Esophagus mucosa (tissue), 1 donor: ENCODE measurements around the gene ADCY9. TPM values are rescaled to one million over a fixed set of nuclear protein-coding genes. Genes with fewer than 3 reads are reported as not detected.
A peak's percentile ranks its signal among the peaks of the same experiment; 100 is the strongest.

ENCODE experiments used
- ATAC-seq: fragments of 200-7000 bp; cut with Tn5 transposase; one replicate; pipeline ENCODE4 v1.9.1; 2020
- total RNA-seq: library from RNA; stranded (reverse); gene quantifications from one replicate; pipeline ENCODE4 v1.2.4, GENCODE V29; 2023
- donor health status: DM: yes; HTN: yes; CAD: no.

The ADCY9 gene
- total RNA-seq, 1 donor from 2014 or later = 5.3 TPM

DNA sequence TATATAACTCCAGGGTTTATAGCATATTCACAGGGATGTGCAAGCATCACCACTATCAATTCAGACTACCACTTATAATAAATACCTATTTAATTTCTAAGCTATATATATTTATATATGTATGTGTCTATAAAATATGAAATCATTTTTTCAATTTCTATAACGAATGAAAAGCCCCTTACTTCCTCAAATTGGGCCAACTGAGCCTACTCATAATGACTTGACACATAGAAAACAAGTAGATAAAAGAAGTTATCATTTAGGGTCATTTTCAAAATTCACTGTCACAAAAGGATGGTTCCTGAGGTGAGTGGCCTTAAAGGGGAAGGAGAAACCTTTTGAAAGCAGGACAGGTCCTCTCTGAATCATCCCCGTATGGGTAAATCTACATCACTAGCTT is 114.1 kb downstream of the ADCY9 start:
- no peak for ATAC-seq

- no peak for ATAC-seq
These were observed 116.5 kb downstream of the ADCY9 start for GRCh38 chr16:3999479-4000325.

DNA sequence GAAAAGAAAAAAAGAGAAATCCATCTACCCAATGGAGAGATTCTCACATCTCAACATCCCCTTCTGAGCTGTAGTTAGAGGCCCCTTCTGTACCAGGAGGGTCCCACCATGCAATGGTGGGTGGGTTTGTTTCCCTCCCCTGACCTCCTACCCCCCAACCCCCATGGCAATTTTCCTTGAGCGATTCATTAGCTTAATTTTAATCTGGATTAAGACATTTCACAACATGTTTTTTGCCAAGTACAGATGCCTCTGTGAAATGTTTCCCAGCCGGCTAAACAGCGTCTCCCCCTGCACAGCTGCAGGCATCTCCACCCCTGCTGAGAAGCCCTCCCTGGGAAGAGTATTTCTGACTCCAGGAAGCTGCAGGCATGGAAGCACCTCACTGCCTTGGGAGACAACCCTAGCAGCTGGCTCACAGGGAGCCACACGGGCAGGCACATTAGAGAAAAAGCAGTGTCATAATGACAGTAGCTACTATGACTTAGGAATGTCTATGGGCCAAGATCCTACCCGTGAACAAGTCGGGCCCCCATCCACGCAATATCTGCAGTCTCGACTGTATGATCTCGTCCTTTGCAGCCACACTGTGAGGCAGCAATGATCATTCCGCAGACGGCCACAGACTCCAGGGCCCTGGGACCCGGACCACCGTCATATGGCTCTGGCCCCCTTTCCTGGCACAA is 117.3 kb downstream of the ADCY9 start:
- no peak for ATAC-seq

DNA sequence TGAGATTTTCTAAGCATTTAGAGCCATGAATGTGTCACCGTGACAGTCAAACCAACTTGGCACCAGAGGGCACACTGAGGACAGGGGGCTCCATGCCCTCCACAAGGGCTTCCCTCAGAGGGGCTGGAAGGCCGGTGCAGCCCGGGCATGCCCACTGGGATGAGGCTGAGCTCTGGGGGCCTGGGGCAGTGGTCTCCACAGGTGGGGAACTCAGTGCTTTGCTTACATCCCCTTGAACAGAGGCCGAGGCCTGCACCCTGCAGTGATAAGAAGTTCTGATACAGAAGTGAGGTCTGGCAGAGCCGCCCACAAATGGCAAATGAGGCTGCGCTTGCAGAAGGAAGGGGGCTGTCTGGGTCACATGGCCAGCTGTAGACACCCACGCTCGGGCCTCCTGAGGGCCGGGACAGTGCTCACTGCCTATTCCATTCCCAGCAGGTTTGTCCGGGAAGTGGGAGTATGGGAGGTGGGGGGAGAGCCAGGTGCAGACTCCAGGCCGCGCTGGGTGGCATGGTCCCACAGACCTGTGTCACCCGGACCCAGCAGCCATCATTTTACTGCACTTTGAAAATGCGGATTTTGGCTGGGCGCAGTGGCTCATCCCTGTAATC is 118.9 kb downstream of the ADCY9 start:
- ATAC-seq = peak; percentile 31

DNA sequence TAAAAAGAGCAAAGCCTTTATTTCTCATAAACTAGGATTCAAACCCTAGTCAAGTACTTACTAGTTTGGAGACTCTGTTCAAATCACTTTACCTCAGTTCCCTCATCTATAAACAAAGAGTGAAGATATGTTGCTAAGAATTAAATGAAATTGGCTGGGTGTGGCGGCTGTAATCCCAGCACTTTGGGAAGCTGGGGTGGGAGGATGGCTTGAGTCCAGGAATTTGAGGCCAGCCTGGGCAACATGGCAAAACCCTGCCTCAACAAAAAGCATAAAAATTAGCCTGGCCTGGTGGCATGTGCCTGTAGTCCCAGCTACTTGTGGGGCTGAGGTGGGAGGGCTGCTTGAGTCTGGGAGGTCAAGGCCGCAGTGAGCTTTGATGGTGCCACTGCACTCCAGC is 121.2 kb downstream of the ADCY9 start:
- no peak for ATAC-seq

- no peak for ATAC-seq
These were observed 123.0 kb downstream of the ADCY9 start for GRCh38 chr16:3993052-3993785.

GRCh38 chr16:3992297-3993051 is 123.8 kb downstream of the ADCY9 start:
- no peak for ATAC-seq

- ATAC-seq = no peak
These were observed 127.4 kb downstream of the ADCY9 start for GRCh38 chr16:3988824-3989223.

- ATAC-seq = no peak
These were observed 128.2 kb downstream of the ADCY9 start for GRCh38 chr16:3988011-3988410.

DNA sequence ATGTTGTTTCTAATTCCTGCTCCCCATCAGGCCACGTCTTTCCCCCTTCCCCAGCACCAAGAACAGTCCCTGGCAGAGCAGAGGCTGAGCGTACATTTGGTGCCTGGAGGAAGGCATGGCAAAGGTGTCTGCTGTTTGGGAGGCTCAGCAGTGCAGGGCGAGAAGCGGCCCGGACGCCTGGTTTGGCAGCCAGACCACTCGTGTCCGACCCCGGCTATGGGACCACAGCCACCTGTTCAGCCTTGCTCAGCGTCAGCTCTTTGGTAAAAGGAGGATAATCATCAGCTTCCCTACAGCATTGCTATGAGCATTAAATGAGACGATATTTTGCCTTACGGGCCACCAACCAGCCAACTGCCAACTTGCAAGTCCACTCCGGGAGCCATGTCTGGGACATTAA is 129.0 kb downstream of the ADCY9 start:
- no peak for ATAC-seq

- ATAC-seq = no peak
These were observed 130.1 kb downstream of the ADCY9 start for GRCh38 chr16:3986235-3986544.

DNA sequence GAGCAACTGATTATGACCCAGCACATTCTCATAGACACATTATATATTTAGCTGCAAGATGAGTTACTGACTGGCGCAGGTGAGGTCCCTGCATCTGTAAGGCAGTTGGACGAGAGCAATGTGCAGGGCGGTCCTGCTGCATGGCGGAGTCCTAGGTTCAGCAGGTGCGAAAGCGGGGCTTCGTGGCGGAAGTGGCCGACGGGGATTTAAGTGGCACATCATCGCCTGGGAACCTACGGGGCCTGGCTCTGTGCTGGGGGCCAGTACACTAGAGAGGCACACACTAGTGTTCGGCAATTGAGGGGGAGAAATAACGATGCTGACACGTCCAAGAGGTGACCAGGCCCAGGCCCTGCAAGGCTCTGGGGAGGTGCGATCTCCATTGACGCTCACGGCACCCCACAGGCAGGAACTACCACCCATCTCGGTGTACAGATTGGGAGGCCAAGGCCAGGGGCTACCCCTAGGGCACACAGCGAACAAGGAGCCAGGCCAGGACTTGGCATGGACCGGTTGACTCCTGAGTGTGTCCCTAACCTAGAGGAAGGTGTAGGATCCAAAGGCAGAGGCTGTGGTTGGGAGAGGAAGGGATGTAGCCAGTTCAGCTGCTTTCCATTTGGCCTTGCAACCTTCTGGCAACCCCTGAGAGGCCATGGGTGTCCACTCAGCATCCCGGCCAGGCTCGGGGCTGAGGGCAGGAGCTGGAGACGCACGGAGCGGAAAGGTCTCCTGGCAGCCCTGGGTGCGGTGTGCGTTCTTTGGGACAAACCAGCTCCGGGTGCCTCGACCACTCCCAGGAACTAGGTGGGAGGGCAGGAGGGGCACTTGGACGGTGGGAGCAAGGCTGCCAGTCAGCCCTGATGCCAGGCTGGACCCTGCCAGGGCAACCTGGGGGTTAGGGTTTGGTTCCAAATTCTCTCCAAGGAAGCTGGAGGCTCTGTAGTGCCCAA is 131.9 kb downstream of the ADCY9 start:
- ATAC-seq = no peak

DNA sequence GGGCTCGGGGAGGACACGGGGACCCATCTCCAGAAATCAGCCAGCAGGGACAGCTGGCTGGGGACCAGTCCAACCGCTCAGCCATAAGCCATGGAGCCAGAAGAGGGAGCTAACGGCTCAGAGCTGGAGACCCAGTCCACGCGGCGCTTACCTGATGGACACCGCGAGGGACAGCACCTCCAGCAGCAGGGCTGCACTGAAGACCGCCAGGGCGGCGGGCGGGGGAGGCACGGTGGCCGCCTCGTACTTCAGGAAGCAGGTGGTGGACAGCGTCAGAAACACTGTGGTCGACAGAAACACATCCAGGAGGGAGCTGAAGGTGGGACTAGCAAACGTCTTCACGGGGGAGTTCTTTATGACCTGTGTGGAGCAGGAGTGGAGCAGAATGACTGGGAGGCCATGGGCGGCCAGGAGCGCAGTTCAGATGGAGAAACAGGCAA is 133.1 kb downstream of the ADCY9 start:
- ATAC-seq = peak; percentile 80

DNA sequence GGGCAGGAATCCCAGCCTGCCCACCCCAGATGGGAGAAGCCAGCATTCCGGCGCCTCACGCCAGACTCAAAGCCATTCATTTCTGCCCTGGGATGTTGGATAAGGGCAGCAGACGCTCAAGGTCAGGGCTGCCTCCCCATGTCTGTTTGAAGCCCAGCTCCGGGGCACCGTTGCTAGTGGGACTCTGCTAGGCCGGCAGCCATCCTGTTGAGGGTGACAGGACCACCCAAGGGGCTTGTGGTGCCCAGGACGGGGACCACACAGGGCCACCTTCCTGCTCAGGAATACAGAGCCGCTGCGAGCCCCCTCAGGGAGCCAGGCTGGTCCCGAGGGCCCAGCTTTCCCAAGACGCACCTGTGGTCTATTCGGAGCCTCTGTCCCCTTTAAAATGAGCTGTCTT is 134.0 kb downstream of the ADCY9 start:
- no peak for ATAC-seq

DNA sequence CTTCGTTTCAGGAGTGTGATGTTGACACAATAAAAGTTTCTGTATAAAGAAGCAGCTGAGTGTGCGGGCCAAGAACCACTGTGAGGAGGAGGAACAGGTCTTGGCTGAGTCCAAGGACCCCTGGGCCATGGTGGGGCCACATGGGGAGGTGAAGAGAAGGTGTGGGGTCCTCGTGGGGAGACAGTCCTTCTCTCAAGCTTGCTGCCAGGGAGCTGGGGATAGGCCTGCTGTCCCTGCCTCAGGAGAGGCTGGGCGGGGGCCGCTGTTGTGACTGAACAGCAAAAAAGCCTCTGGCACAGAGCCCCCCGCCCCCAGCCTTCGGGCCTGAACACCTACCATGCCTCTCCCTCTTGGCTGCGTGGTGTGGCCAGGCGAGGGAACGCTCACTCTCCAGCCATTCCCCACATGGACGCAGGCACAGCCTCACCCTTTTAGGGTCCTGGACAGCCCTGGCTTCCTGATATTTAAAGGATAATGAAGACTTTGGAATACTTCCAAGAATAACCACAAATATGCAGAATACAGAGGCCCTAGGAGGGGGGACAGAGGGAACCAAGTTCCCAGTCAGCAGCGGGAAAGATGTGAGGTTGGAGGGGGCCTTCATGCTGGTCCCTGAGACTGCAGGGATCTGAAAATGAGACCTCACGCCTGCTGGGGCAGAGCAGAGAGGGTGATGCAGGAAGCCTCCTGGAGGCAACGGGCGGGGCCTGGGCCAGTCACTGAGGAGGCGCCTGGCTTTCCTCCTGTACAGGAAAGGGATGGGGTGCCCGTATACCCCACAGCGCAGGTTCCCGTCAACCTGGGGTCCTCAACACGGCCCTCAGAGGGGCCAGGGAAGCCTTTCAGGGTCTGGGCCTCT is 135.8 kb downstream of the ADCY9 start:
- ATAC-seq = no peak

DNA sequence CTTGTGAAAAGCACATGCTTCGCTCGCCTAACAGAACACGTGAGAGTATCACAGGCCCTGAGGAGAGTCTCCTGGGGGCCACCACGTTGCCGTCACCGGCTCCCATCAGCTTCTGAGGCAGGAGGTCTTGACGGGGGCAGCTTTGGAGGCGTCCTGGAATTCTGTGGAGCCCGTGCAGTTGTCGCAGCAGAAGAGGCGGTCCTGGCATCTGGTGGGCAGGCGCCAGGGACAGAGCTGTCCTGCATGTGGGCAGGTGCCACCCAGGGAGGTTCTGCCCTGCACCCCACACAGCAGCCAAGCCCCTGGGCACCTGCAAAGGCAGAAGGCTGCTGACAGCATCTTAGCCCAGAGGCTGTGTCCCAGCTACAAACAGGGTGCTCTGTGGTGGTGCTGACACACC is 136.7 kb downstream of the ADCY9 start:
- ATAC-seq = no peak

- no peak for ATAC-seq
These were observed 137.2 kb downstream of the ADCY9 start for GRCh38 chr16:3979070-3979469.

DNA sequence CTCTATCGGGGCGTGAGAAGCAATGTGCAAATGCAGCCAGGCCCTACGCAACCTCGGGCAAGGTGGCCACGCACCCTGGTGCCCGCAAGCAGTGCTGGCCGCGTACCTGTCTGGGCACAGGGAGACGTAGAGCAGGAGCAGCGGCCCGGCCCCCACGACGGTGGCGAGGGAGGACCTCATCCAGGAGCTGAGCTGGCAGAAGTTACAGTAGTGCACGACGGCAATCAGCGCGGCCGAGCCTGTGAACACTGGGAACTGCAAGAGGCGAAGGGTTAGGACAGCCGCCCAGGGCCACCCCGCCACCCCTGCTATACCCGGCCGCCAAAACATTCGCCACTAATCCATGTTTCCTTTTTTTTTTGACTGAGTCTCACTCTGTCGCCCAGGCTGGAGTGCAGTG is 138.9 kb downstream of the ADCY9 start:
- ATAC-seq = no peak

GRCh38 chr16:3974751-3975150 is 141.5 kb downstream of the ADCY9 start:
- no peak for ATAC-seq

DNA sequence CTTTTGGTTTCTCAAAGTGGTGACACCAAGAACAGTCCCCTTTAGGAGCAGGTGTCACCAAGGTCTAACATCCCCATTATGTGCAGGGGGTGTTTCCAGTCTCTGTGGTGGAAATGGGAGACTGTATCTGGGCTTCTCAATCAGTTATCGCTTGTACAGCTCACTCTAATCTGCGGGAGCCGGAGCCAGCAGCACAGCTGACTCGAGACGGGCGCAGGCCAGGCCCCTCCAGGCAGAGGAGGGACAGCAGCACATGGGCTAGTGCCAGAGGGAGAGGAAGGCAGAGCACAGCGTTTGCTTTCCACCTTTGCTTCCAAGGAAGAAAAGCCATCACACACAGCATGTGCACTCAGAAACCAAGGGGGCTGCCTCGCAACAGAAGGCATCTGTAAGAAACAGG is 144.5 kb downstream of the ADCY9 start:
- ATAC-seq = no peak
